DMS79 treated with DMSO at 0.1 percent for 48 hours (cell line): ENCODE data around the gene FST.

Experiments used
- DNase-seq: peaks from one replicate; lab custom pipeline; 2025; lab: John Stamatoyannopoulos, UW

FST gene

GRCh38 chr5:53520813-53521212 lies 40.4 kb downstream of the FST start:
- no peak for DNase-seq
